Retinal pigment epithelial cell (primary cell): Measurements from ENCODE around the gene MCM9.

Experiments used
- DNase-seq: peaks from one replicate; pipeline ENCODE4 v3.0.0-alpha.2; 2010; ENCODE audit warnings: low read depth
- H3K4me3 ChIP-seq: 2 replicates; pipeline ENCODE4 v1.5.1; 2011; ENCODE audit warnings: mild to moderate bottlenecking, low read length, control low read depth, moderate library complexity
- CTCF ChIP-seq: conservative IDR thresholded peaks from 2 replicates; pipeline ENCODE4 v1.5.1; 2011; ENCODE audit warnings: low read depth, low read length, control low read depth, inconsistent platforms

The MCM9 gene

GRCh38 chr6:118785601-118786000, 149.4 kb downstream of the MCM9 start:
- DNase-seq, result no peak
- no peak overlapping the region for H3K4me3 ChIP-seq
- TF ChIP-seq CTCF, result no peak

- DNase-seq, result no peak
- no peak overlapping the region for H3K4me3 ChIP-seq
- TF ChIP-seq CTCF, result no peak
Observed at GRCh38 chr6:118784641-118785164, 150.3 kb downstream of the MCM9 start.

GRCh38 chr6:118783931-118784550, 150.9 kb downstream of the MCM9 start:
- no peak overlapping the region for H3K4me3 ChIP-seq
- TF ChIP-seq CTCF, result no peak
- DNase-seq, result no peak

GRCh38 chr6:118782651-118783050, 152.3 kb downstream of the MCM9 start:
- TF ChIP-seq CTCF, result no peak
- no peak for DNase-seq
- H3K4me3 ChIP-seq, result no peak overlapping the region

- H3K4me3 ChIP-seq, result no peak overlapping the region
- no peak for DNase-seq
- TF ChIP-seq CTCF, result no peak
Observed at GRCh38 chr6:118781897-118782296, 153.1 kb downstream of the MCM9 start.

GRCh38 chr6:118780668-118781067, 154.3 kb downstream of the MCM9 start:
- TF ChIP-seq CTCF, result no peak
- H3K4me3 ChIP-seq, result no peak overlapping the region
- DNase-seq, result no peak
